ENCODE results near the gene NTHL1. TPM values are rescaled to one million over a fixed set of nuclear protein-coding genes. Genes with fewer than 3 reads are reported as not detected.
A peak's percentile ranks its signal among the peaks of the same experiment; 100 is the strongest.

The NTHL1 gene
- total and polyA plus RNA-seq, 9 of the 15 experiments (the other 6 are each of a cell fraction or from before 2014, with no cell fraction given), result 1.1 to 58.8 (median 17.6) TPM

- no peak for TF ChIP-seq CLOCK (CRISPR knock-in tag; IDR thresholded peaks at IDR 0.05; ENCODE audit: borderline replicate concordance)
- TF ChIP-seq ZNF3 (CRISPR knock-in tag; IDR thresholded peaks at IDR 0.05), result no peak
- no peak for TF ChIP-seq E2F3 (CRISPR knock-in tag; IDR thresholded peaks at IDR 0.05)
- TF ChIP-seq NFYB (IDR thresholded peaks at IDR 0.05; ENCODE audit: extremely low read depth, insufficient read length), result no peak
- TF ChIP-seq LEF1 (IDR thresholded peaks at IDR 0.05), result no peak
- TF ChIP-seq ZC3H8 (IDR thresholded peaks at IDR 0.05), result no peak
- TF ChIP-seq KDM5B (IDR thresholded peaks at IDR 0.05; ENCODE audit: insufficient replicate concordance, low read depth, low read length), result no peak
- no peak for TF ChIP-seq MLX (CRISPR knock-in tag; conservative IDR thresholded peaks at IDR 0.05)
- no peak for TF ChIP-seq EWSR1 (IDR thresholded peaks at IDR 0.05; ENCODE audit: borderline replicate concordance, low read depth, partially characterized antibody)
- TF ChIP-seq BACH1 (tag; IDR thresholded peaks at IDR 0.05), result no peak
- no peak for TF ChIP-seq ZBED1 (IDR thresholded peaks at IDR 0.05)
- no peak for TF ChIP-seq ZFPM2 (CRISPR knock-in tag; IDR thresholded peaks at IDR 0.05)
- TF ChIP-seq NFRKB (IDR thresholded peaks at IDR 0.05; ENCODE audit: low read depth), result no peak
- TF ChIP-seq KDM2B (CRISPR knock-in tag; IDR thresholded peaks at IDR 0.05), result no peak
- TF ChIP-seq GTF2E2 (tag; IDR thresholded peaks at IDR 0.05), result no peak
- no peak for TF ChIP-seq ATF1 (CRISPR knock-in tag; IDR thresholded peaks at IDR 0.05)
- peak; percentile 50 for TF ChIP-seq ATF1 (tag; IDR thresholded peaks at IDR 0.05)
- no peak for TF ChIP-seq FOXM1 (IDR thresholded peaks at IDR 0.05; ENCODE audit: low read depth)
- TF ChIP-seq FOXM1 (CRISPR knock-in tag; IDR thresholded peaks at IDR 0.05; ENCODE audit: low read depth), result no peak
- TF ChIP-seq CREM (IDR thresholded peaks at IDR 0.05; ENCODE audit: low read depth), result peak; percentile 70
- no peak for TF ChIP-seq FOXA1 (IDR thresholded peaks at IDR 0.05; ENCODE audit: borderline replicate concordance)
- TF ChIP-seq MEIS2 (IDR thresholded peaks at IDR 0.05; ENCODE audit: partially characterized antibody), result peak; percentile 47
- TF ChIP-seq HNRNPK (IDR thresholded peaks at IDR 0.05; ENCODE audit: low read depth, low read length, poor library complexity, severe bottlenecking), result no peak
- TF ChIP-seq SP1 (CRISPR knock-in tag; IDR thresholded peaks at IDR 0.05), result peak; percentile 98
These were observed 43.6 kb downstream of the NTHL1 start (continued) for GRCh38 chr16:2003827-2004641.

All from K562 (cell line).